ENCODE measurements around the gene GAST.
"Not testable (repeated sequence)": the region's sequence is repeated elsewhere in the genome, so short reads cannot be mapped to it uniquely, and the experiment has no call there.

GAST gene

GRCh38 chr17:41690497-41690896 is 21.6 kb upstream of the GAST start:
- peak overlapping the region; percentile 68 for H3K4me3 ChIP-seq (ENCODE audit: low read depth, low read length)
- TF ChIP-seq CTCF (IDR thresholded peaks at IDR 0.05; ENCODE audit: control insufficient read depth, extremely low read depth, insufficient read depth): no peak
- DNase-seq (ENCODE audit: low read depth): no peak

- no peak for TF ChIP-seq CTCF (IDR thresholded peaks at IDR 0.05; ENCODE audit: control insufficient read depth, extremely low read depth, insufficient read depth)
- H3K4me3 ChIP-seq (ENCODE audit: low read depth, low read length): no peak overlapping the region
- DNase-seq (ENCODE audit: low read depth): no peak
Observed at GRCh38 chr17:41691031-41691777, 20.9 kb upstream of the GAST start.

- no peak for DNase-seq (ENCODE audit: low read depth)
- no peak overlapping the region for H3K4me3 ChIP-seq (ENCODE audit: low read depth, low read length)
- no peak for TF ChIP-seq CTCF (IDR thresholded peaks at IDR 0.05; ENCODE audit: control insufficient read depth, extremely low read depth, insufficient read depth)
Observed at GRCh38 chr17:41692722-41693521, 19.2 kb upstream of the GAST start.

- no peak overlapping the region for H3K4me3 ChIP-seq (ENCODE audit: low read depth, low read length)
- DNase-seq (ENCODE audit: low read depth): no peak
- no peak for TF ChIP-seq CTCF (IDR thresholded peaks at IDR 0.05; ENCODE audit: control insufficient read depth, extremely low read depth, insufficient read depth)
Observed at GRCh38 chr17:41695134-41695661, 16.9 kb upstream of the GAST start.

- peak; percentile 38 for DNase-seq (ENCODE audit: low read depth)
- TF ChIP-seq CTCF (IDR thresholded peaks at IDR 0.05; ENCODE audit: control insufficient read depth, extremely low read depth, insufficient read depth): peak; percentile 81
- H3K4me3 ChIP-seq (ENCODE audit: low read depth, low read length): no peak overlapping the region
Observed at GRCh38 chr17:41695954-41696757, 16.0 kb upstream of the GAST start.

GRCh38 chr17:41697122-41697962 is 14.8 kb upstream of the GAST start:
- TF ChIP-seq CTCF (IDR thresholded peaks at IDR 0.05; ENCODE audit: control insufficient read depth, extremely low read depth, insufficient read depth): no peak
- DNase-seq (ENCODE audit: low read depth): no peak
- no peak overlapping the region for H3K4me3 ChIP-seq (ENCODE audit: low read depth, low read length)

- DNase-seq (ENCODE audit: low read depth); H3K4me3 ChIP-seq (ENCODE audit: low read depth, low read length): not testable (repeated sequence)
Observed at GRCh38 chr17:41700843-41701242, 11.3 kb upstream of the GAST start.
